ENCODE measurements around the gene SLC6A11. TPM values are rescaled to one million over a fixed set of nuclear protein-coding genes. Genes with fewer than 3 reads are reported as not detected.

The SLC6A11 gene
- total and polyA plus RNA-seq, 7 donors, result 0.06 TPM; not detected in 6

DNA sequence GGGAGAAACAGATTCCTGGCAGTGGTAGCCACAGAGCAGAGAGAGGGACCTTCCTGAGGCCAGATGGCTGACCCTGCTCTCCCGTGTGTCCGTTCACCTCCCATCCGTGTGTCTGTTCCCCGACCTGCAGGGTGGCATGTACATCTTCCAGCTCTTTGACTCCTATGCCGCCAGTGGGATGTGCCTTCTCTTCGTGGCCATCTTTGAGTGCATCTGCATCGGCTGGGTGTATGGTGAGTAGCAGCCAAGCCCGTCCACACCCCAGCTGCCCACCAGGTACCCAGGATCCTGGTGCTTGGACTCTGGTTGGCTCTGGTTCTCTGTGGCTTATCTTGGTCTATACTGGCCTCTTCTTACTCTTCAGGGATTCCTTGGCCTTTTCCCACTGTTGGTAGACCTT lies 117.0 kb downstream of the SLC6A11 start:
- TF ChIP-seq, protein P1, sequence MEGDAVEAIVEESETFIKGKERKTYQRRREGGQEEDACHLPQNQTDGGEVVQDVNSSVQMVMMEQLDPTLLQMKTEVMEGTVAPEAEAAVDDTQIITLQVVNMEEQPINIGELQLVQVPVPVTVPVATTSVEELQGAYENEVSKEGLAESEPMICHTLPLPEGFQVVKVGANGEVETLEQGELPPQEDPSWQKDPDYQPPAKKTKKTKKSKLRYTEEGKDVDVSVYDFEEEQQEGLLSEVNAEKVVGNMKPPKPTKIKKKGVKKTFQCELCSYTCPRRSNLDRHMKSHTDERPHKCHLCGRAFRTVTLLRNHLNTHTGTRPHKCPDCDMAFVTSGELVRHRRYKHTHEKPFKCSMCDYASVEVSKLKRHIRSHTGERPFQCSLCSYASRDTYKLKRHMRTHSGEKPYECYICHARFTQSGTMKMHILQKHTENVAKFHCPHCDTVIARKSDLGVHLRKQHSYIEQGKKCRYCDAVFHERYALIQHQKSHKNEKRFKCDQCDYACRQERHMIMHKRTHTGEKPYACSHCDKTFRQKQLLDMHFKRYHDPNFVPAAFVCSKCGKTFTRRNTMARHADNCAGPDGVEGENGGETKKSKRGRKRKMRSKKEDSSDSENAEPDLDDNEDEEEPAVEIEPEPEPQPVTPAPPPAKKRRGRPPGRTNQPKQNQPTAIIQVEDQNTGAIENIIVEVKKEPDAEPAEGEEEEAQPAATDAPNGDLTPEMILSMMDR (IDR thresholded peaks at IDR 0.05), result no peak
- Histone ChIP-seq H3K36me3 (ENCODE audit: insufficient read depth in 1 of 2, low read depth in 1 of 2) (no peaks in the 10 kb centered on the region), H3K27me3 (ENCODE audit: insufficient read depth in 3 of 3, low read length in 2 of 3) (peaks cover 0 to 8% (median 2%) of the 10 kb centered on the region in 3 donors), H3K9me3 (no peaks in the 10 kb centered on the region), H3K27ac (no peak overlapping the region), H3K4me1 (no peaks in the 10 kb centered on the region), H3K4me3 (no peak overlapping the region)
- ATAC-seq (no peak), DNase-seq (no peak)
- WGBS, 3 donors, result 92 to 95% (median 93%) methylated on average over 8 of the region's 8 CpGs
- intact Hi-C loops (cut with DNase I), result no loop called here

DNA sequence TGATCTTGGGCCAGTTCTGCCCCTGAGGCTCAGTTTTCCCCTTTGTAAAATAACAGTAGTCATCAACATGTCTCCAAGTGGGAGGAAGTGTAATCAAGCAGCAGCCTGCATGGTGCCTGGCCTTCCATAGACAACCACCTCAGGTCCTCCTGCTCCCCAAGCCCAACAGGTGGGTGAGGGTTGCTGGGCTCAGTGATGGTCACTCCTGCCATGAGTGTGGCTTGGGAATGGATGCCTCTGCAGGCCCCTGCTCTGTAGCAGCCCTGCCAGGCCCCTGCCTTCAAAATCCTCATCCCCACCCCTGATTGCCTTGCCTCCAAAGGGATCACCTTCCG lies 117.4 kb downstream of the SLC6A11 start:
- no peak for ATAC-seq
- Histone ChIP-seq H3K9me3 (no peaks in the 10 kb centered on the region), H3K4me1 (no peaks in the 10 kb centered on the region), H3K4me3 (no peak overlapping the region), H3K27ac (no peak overlapping the region), H3K36me3 (ENCODE audit: insufficient read depth in 1 of 2, low read depth in 1 of 2) (no peaks in the 10 kb centered on the region), H3K27me3 (ENCODE audit: insufficient read depth in 3 of 3, low read length in 2 of 3) (peaks cover 0 to 6% (median 2%) of the 10 kb centered on the region in 3 donors)
- 73 to 95% (median 80%) methylated on average over 1 of the region's 1 CpG for WGBS, 3 donors
- intact Hi-C loops (cut with DNase I), result no loop called here
- TF ChIP-seq, protein P1 (IDR thresholded peaks at IDR 0.05), result no peak
- no peak for DNase-seq

DNA sequence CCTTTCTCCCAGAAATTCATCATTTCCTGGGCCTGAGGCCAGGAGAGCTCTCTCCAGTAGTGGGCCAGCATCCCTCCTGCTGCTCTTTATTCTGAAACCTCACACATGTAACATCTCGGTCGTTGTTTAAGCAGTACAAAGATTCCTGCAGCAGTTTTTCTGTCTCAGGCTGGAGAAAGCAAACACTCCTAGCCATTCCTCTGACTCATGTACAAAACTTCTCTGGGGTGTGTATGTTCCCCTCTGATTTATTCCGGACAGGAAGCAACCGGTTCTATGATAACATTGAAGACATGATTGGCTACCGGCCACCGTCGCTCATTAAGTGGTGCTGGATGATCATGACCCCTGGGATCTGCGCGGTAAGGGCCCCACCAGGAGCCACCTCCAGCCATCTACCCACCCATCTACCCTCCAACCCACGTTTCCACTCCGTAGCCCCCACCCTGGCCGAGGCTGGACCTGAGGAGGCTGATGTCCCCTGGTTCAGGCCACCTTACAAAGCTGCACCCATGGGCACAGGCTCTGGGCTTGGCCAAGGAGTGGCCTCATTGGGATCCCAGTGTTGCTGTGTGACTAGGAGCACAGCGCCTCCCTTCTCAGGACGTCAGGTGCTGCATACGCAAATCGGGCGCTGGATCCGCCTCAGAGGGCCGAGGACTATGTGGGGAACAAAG lies 117.9 kb downstream of the SLC6A11 start:
- WGBS, 3 donors, result 78 to 84% (median 80%) methylated on average over 19 of the region's 19 CpGs
- Histone ChIP-seq H3K27me3 (ENCODE audit: insufficient read depth in 3 of 3, low read length in 2 of 3) (peaks cover 0 to 6% (median 2%) of the 10 kb centered on the region in 3 donors), H3K4me3 (no peak overlapping the region), H3K9me3 (no peaks in the 10 kb centered on the region), H3K4me1 (no peaks in the 10 kb centered on the region), H3K27ac (no peak overlapping the region), H3K36me3 (ENCODE audit: insufficient read depth in 1 of 2, low read depth in 1 of 2) (no peaks in the 10 kb centered on the region)
- intact Hi-C loops (cut with DNase I), result no loop called here
- TF ChIP-seq, protein P1 (IDR thresholded peaks at IDR 0.05), result no peak
- DNase-seq, result no peak
- ATAC-seq, result no peak

DNA sequence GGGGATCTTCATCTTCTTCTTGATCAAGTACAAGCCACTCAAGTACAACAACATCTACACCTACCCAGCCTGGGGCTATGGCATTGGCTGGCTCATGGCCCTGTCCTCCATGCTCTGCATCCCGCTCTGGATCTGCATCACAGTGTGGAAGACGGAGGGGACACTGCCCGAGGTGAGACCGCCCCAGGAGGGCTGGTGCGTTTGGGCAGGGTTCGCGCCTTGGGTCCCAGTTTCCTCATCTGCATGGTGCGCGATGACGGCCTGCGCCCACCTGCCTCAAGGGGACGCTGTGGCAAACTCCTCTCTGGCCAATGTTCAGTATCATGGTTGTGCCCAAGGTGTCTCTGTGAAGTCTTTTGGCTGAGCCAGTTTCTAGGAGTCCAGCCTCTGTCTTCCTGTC lies 119.0 kb downstream of the SLC6A11 start:
- no peak for DNase-seq
- H3K36me3 ChIP-seq (ENCODE audit: insufficient read depth in 1 of 2, low read depth in 1 of 2), result no peaks in the 10 kb centered on the region
- H3K4me3 ChIP-seq, result no peak overlapping the region
- no peak overlapping the region for H3K27ac ChIP-seq
- TF ChIP-seq, protein P1 (IDR thresholded peaks at IDR 0.05), result no peak
- no peaks in the 10 kb centered on the region for H3K4me1 ChIP-seq
- peaks cover 0 to 6% (median 2%) of the 10 kb centered on the region in 3 donors for H3K27me3 ChIP-seq (ENCODE audit: insufficient read depth in 3 of 3, low read length in 2 of 3)
- ATAC-seq, result no peak
- 92 to 95% (median 92%) methylated on average over 12 of the region's 12 CpGs for WGBS, 3 donors
- intact Hi-C loops (cut with DNase I), result no loop called here
- H3K9me3 ChIP-seq, result no peaks in the 10 kb centered on the region

All from psoas muscle (tissue), 8 donors.